Measurements from ENCODE around the gene MRPL30. TPM values are rescaled to one million over a fixed set of nuclear protein-coding genes. Genes with fewer than 3 reads are reported as not detected.
"Not testable (repeated sequence)": the region's sequence is repeated elsewhere in the genome, so short reads cannot be mapped to it uniquely, and the experiment has no call there.

MRPL30 gene
- total RNA-seq, 1 donor from 2014 or later = 110 TPM

- Histone ChIP-seq H3K27me3 (no peaks in the 10 kb centered on the region), H3K4me3 (no peak overlapping the region), H2AFZ (replicated peaks) (no peak overlapping the region), H3K9me3 (ENCODE audit: low read depth) (no peaks in the 10 kb centered on the region), H3K9ac (no peak overlapping the region), H3K36me3 (no peaks in the 10 kb centered on the region), H3K4me1 (no peaks in the 10 kb centered on the region), H3K79me2 (ENCODE audit: low read depth) (no peaks in the 10 kb centered on the region), H4K20me1 (ENCODE audit: low read depth) (no peaks in the 10 kb centered on the region), H3K4me2 (no peak overlapping the region), H3F3A (ENCODE audit: low read depth) (no peaks in the 10 kb centered on the region), H3K27ac (no peak overlapping the region)
- no peak for DNase-seq (ENCODE audit: low spot score)
- Mint-ChIP-seq H3K27ac (no peak overlapping the region), H3K4me3 (no peak overlapping the region), H3K4me1 (no peaks in the 10 kb centered on the region), H3K36me3 (peaks cover 13% of the 10 kb centered on the region), H3K9me3 (no peaks in the 10 kb centered on the region), H3K27me3 (ENCODE audit: insufficient read depth, low read depth) (peaks cover 2% of the 10 kb centered on the region)
- no peak for TF ChIP-seq EZH2phosphoT487 (IDR thresholded peaks at IDR 0.05)
- no peak for TF ChIP-seq EZH2 (IDR thresholded peaks at IDR 0.05)
- TF ChIP-seq CTCF (IDR thresholded peaks at IDR 0.05) = no peak
Observed at GRCh38 chr2:99217929-99218501, 37.0 kb downstream of the MRPL30 start.

- H3F3A ChIP-seq (ENCODE audit: low read depth); H4K20me1 ChIP-seq (ENCODE audit: low read depth); H3K79me2 ChIP-seq (ENCODE audit: low read depth); H3K27me3 Mint-ChIP-seq (ENCODE audit: insufficient read depth, low read depth); H2AFZ ChIP-seq (replicated peaks); H3K27ac Mint-ChIP-seq; H3K36me3 Mint-ChIP-seq; H3K4me1 ChIP-seq; H3K27me3 ChIP-seq; H3K4me1 Mint-ChIP-seq; H3K4me3 ChIP-seq; H3K36me3 ChIP-seq; H3K4me2 ChIP-seq; H3K9ac ChIP-seq; DNase-seq (ENCODE audit: low spot score); H3K27ac ChIP-seq; H3K4me3 Mint-ChIP-seq: not testable (repeated sequence)
- peaks cover 10% of the 10 kb centered on the region for H3K9me3 ChIP-seq (ENCODE audit: low read depth)
- H3K9me3 Mint-ChIP-seq = peaks cover 37% of the 10 kb centered on the region
Observed at GRCh38 chr2:99233177-99233576, 52.2 kb downstream of the MRPL30 start.

GRCh38 chr2:99238599-99238998 lies 57.6 kb downstream of the MRPL30 start:
- H3K4me1 ChIP-seq = peaks cover 11% of the 10 kb centered on the region
- no peak for TF ChIP-seq EZH2 (IDR thresholded peaks at IDR 0.05)
- no peak for TF ChIP-seq EZH2phosphoT487 (IDR thresholded peaks at IDR 0.05)
- TF ChIP-seq CTCF (IDR thresholded peaks at IDR 0.05) = no peak
- H3K9me3 ChIP-seq (ENCODE audit: low read depth) = no peaks in the 10 kb centered on the region
- no peak overlapping the region for H3K4me2 ChIP-seq
- no peaks in the 10 kb centered on the region for H3K36me3 ChIP-seq
- Mint-ChIP-seq H3K4me1 (no peaks in the 10 kb centered on the region), H3K27ac (peak overlapping the region; percentile 17), H3K4me3 (no peak overlapping the region), H3K36me3 (no peaks in the 10 kb centered on the region), H3K9me3 (peaks cover 2% of the 10 kb centered on the region), H3K27me3 (ENCODE audit: insufficient read depth, low read depth) (peaks cover 8% of the 10 kb centered on the region)
- no peaks in the 10 kb centered on the region for H4K20me1 ChIP-seq (ENCODE audit: low read depth)
- H2AFZ ChIP-seq (replicated peaks) = no peak overlapping the region
- no peaks in the 10 kb centered on the region for H3K79me2 ChIP-seq (ENCODE audit: low read depth)
- no peaks in the 10 kb centered on the region for H3K27me3 ChIP-seq
- no peak overlapping the region for H3K4me3 ChIP-seq
- no peak overlapping the region for H3K9ac ChIP-seq
- no peaks in the 10 kb centered on the region for H3F3A ChIP-seq (ENCODE audit: low read depth)
- no peak overlapping the region for H3K27ac ChIP-seq
- DNase-seq (ENCODE audit: low spot score) = no peak

GRCh38 chr2:99240431-99240830 lies 59.4 kb downstream of the MRPL30 start:
- Mint-ChIP-seq H3K27me3 (ENCODE audit: insufficient read depth, low read depth) (peaks cover 8% of the 10 kb centered on the region), H3K9me3 (no peaks in the 10 kb centered on the region), H3K27ac (no peak overlapping the region), H3K4me3 (no peak overlapping the region), H3K4me1 (no peaks in the 10 kb centered on the region), H3K36me3 (no peaks in the 10 kb centered on the region)
- H3K4me3 ChIP-seq = no peak overlapping the region
- H3K9me3 ChIP-seq (ENCODE audit: low read depth) = no peaks in the 10 kb centered on the region
- H3K79me2 ChIP-seq (ENCODE audit: low read depth) = no peaks in the 10 kb centered on the region
- TF ChIP-seq EZH2phosphoT487 (IDR thresholded peaks at IDR 0.05) (no peak), CTCF (IDR thresholded peaks at IDR 0.05) (no peak), EZH2 (IDR thresholded peaks at IDR 0.05) (no peak)
- H3K36me3 ChIP-seq = no peaks in the 10 kb centered on the region
- H3K27me3 ChIP-seq = no peaks in the 10 kb centered on the region
- H3F3A ChIP-seq (ENCODE audit: low read depth) = no peaks in the 10 kb centered on the region
- peaks cover 11% of the 10 kb centered on the region for H3K4me1 ChIP-seq
- H3K9ac ChIP-seq = no peak overlapping the region
- H4K20me1 ChIP-seq (ENCODE audit: low read depth) = no peaks in the 10 kb centered on the region
- DNase-seq (ENCODE audit: low spot score) = no peak
- H3K4me2 ChIP-seq = no peak overlapping the region
- no peak overlapping the region for H3K27ac ChIP-seq
- no peak overlapping the region for H2AFZ ChIP-seq (replicated peaks)

All from neural progenitor cell (in vitro differentiated cells).